ENCODE measurements around the gene BTG2.
A peak's percentile ranks its signal among the peaks of the same experiment; 100 is the strongest.
"Not testable (repeated sequence)": the region's sequence is repeated elsewhere in the genome, so short reads cannot be mapped to it uniquely, and the experiment has no call there.

The BTG2 gene

GRCh38 chr1:203304919-203305808, at the start of gene BTG2:
BTG2 (plus strand) TSS chr1:203305519; CDS start chr1:203305607, 88 bp downstream.
- TF ChIP-seq, protein P1, sequence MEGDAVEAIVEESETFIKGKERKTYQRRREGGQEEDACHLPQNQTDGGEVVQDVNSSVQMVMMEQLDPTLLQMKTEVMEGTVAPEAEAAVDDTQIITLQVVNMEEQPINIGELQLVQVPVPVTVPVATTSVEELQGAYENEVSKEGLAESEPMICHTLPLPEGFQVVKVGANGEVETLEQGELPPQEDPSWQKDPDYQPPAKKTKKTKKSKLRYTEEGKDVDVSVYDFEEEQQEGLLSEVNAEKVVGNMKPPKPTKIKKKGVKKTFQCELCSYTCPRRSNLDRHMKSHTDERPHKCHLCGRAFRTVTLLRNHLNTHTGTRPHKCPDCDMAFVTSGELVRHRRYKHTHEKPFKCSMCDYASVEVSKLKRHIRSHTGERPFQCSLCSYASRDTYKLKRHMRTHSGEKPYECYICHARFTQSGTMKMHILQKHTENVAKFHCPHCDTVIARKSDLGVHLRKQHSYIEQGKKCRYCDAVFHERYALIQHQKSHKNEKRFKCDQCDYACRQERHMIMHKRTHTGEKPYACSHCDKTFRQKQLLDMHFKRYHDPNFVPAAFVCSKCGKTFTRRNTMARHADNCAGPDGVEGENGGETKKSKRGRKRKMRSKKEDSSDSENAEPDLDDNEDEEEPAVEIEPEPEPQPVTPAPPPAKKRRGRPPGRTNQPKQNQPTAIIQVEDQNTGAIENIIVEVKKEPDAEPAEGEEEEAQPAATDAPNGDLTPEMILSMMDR (IDR thresholded peaks at IDR 0.05; ENCODE audit: low read depth, low read length), result no peak
- peak; percentile 69 for DNase-seq (ENCODE audit: extremely low read depth, low read depth)

DNA sequence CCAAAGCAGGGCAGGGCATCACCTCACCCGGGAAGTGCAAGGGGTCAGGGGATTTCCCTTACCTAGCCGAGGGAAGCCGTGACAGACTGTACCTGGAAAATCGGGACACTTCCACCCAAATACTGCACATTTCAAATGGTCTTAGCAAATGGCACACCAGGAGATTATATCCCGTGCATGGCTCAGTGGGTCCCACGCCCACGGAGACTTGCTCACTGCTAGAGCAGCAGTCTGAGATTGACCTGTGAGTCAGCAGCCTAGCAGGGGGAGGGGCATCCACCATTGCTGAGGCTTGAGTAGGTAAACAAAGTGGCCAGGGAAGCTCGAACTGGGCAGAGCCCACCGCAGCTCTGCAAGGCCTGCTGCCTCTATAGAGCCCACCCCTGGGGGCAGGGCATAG, 48.7 kb upstream of the BTG2 start:
- DNase-seq (ENCODE audit: extremely low read depth, low read depth), result not testable (repeated sequence)

GRCh38 chr1:203263496-203263895, 41.8 kb upstream of the BTG2 start:
- TF ChIP-seq, protein P1 (IDR thresholded peaks at IDR 0.05; ENCODE audit: low read depth, low read length), result no peak

GRCh38 chr1:203264052-203264501, 41.2 kb upstream of the BTG2 start:
- no peak for DNase-seq (ENCODE audit: extremely low read depth, low read depth)
- TF ChIP-seq, protein P1 (IDR thresholded peaks at IDR 0.05; ENCODE audit: low read depth, low read length), result no peak

More at GRCh38 chr1:203263496-203263895, 41.8 kb upstream of the BTG2 start:
- no peak for DNase-seq (ENCODE audit: extremely low read depth, low read depth)

- no peak for DNase-seq (ENCODE audit: extremely low read depth, low read depth)
- TF ChIP-seq, protein P1 (IDR thresholded peaks at IDR 0.05; ENCODE audit: low read depth, low read length), result no peak
Measured at GRCh38 chr1:203265541-203265940, 39.8 kb upstream of the BTG2 start.

GRCh38 chr1:203266140-203266539, 39.2 kb upstream of the BTG2 start:
- not testable (repeated sequence) for DNase-seq (ENCODE audit: extremely low read depth, low read depth)

GRCh38 chr1:203267347-203267846, 37.9 kb upstream of the BTG2 start:
- peak; percentile 62 for DNase-seq (ENCODE audit: extremely low read depth, low read depth)
- TF ChIP-seq, protein P1 (IDR thresholded peaks at IDR 0.05; ENCODE audit: low read depth, low read length), result peak; percentile 95

GRCh38 chr1:203267912-203268311, 37.4 kb upstream of the BTG2 start:
- no peak for DNase-seq (ENCODE audit: extremely low read depth, low read depth)
- TF ChIP-seq, protein P1 (IDR thresholded peaks at IDR 0.05; ENCODE audit: low read depth, low read length), result no peak
